GM10266 (cell line): ENCODE data around the gene MARCHF4.

Experiments
- DNase-seq: peaks from one replicate; pipeline ENCODE4 v3.0.0; 2012; ENCODE audit errors: extremely low spot score
- TF ChIP-seq, protein P1 (sequence below): IDR thresholded peaks from 2 replicates; pipeline ENCODE4 v1.5.1; 2012; ENCODE audit warnings: mild to moderate bottlenecking, low read depth; ENCODE audit not compliant: control insufficient read depth, insufficient read depth; ENCODE audit errors: missing control alignments

The MARCHF4 gene

DNA sequence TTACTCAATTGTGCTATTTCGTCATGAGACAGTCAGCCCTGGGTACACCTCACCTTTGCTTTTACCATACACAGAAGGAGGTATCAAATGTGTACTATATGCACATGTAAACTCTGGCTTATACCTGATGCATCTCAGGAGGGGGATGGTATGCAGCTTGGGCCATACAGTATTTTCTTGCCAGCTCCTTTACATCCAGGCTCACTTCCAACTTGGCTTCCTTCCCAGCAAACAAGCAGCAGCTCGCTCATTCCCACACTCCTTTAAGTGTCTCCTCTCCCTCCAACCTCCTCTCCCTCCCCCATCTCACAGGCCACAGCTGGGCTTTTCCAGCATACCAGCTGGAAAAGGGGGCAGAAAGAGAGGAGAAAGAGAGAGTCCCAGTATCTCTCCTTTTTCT, 9.6 kb downstream of the MARCHF4 start:
- TF ChIP-seq, protein P1, sequence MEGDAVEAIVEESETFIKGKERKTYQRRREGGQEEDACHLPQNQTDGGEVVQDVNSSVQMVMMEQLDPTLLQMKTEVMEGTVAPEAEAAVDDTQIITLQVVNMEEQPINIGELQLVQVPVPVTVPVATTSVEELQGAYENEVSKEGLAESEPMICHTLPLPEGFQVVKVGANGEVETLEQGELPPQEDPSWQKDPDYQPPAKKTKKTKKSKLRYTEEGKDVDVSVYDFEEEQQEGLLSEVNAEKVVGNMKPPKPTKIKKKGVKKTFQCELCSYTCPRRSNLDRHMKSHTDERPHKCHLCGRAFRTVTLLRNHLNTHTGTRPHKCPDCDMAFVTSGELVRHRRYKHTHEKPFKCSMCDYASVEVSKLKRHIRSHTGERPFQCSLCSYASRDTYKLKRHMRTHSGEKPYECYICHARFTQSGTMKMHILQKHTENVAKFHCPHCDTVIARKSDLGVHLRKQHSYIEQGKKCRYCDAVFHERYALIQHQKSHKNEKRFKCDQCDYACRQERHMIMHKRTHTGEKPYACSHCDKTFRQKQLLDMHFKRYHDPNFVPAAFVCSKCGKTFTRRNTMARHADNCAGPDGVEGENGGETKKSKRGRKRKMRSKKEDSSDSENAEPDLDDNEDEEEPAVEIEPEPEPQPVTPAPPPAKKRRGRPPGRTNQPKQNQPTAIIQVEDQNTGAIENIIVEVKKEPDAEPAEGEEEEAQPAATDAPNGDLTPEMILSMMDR: no peak
- no peak for DNase-seq

DNA sequence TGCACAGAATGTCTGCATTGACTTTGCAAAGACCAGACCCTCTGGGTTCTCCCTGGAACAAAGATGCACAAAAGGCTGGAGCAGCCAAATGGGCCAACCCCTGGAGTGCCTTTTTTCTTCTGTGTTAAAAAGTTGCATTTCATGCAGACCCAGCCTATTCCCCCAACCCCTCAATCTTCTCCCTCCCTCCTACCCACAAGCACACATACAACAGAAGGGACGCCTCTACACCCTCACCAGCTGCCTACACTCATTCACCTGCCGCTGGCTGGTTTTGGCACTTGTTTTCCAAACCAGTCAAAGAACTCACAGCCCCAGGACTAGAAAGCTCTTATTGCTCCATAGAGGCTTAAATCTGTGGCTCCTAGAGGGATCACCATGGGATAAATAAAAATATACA, 16.6 kb downstream of the MARCHF4 start:
- DNase-seq: no peak
- TF ChIP-seq, protein P1: no peak

DNA sequence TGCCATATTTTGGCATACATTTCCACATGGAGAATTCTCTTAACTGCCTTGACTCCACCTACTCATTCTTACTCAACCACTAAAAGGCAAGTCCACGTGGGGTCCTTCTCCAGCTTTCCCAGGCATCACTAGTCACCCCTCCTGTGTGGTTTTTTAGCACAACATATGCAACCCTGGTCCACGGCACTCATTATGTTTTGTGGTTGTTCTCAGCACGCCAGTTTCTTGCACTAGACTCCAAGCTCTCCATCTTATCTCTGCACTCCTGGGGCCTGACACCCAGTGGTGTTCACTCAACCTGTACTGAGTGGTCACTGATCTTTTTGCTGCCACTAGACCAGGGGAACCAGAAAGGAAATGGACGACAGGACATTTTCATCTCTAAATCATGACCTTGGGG, 18.0 kb downstream of the MARCHF4 start:
- TF ChIP-seq, protein P1: no peak
- DNase-seq: no peak

DNA sequence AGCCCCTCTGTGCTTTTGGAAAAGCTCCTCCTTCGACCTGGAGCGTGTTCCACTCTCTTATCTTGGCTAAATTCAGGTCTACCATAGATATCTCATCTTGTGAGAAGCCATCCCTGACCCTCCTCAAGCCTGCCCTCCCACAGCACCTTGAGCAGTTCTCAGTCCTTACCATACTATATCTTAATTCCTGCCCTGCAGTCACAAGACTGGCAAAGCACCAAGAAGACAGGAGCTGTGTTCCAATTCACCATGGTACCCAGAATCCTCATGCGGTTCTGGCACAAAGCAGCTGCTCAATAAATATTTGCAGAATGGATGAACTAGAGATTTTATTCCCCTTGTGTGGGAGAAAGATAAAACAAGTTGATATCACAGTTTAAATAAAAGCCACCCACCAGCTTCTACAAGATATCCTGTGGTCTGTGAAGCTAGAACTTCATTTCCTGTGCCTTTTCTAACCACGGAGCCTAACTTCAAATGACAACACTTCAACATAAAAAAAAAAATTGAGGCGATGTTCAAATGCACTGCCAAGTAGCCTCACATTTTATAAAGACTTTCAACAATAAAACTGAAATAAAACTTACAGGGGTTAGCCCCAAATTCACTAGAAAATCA, 19.5 kb downstream of the MARCHF4 start:
- no peak for DNase-seq
- TF ChIP-seq, protein P1: no peak

DNA sequence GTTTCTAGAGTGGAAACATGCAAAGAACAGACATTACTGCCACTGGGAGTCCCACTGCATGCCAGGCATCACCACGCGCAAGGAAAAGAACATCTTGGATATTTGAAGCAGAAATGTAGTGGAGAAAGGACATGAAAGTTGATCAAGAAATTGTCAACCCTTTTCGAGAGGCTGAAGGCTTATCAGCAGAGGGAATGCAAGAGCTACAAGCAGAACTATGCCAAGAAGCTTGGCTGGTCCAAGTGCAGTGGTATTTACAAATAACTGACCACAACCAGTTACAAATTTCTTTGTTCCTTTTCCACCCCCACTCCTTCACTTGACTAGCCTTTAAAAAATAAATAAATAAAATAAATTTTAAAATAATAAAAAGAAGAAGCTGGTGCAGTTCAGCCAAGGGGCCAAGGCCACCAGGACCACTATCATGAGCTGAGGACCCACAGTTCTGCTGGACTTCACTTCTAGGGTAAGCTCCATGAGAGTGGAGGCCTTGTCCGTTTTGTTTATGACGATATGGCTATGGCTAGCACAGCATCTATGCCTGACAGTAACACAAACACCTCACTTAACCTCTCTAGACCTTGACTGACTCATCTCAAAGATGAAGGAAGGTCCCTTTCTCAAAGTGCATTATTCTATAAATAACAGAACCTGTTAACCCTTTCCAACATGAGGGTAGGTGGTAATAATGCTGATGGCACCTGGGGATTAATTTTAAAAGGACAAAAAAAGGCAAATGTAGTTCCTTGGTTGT, 20.9 kb downstream of the MARCHF4 start:
- TF ChIP-seq, protein P1: no peak

DNA sequence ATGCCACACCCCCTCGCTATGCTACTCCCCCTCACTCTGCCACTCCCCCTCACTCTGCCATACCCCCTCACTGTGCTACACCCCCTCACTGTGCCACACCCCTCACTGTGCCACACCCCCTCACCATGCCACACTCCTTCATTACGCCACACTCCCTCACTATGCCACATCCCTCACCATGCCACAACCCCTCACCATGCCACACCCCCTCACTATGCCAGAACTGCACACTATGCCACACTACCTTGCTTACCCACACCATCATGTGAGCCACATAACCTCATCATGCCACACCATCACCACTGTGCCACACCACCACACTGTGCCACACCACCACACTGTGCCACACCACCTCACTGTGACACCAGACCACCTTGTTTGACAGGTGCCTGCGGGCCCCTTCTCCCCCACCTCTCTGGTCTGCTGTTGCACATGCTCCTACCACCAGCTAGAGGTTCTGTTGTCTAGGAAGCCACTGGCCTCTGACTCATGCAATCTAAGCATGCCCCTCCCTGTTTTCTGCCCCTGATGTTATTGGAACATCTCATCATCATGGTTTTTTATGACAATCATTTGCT, 22.0 kb downstream of the MARCHF4 start:
- TF ChIP-seq, protein P1: no peak
- DNase-seq: no peak

More for the DNA sequence above, 20.9 kb downstream of the MARCHF4 start:
- no peak for DNase-seq

DNA sequence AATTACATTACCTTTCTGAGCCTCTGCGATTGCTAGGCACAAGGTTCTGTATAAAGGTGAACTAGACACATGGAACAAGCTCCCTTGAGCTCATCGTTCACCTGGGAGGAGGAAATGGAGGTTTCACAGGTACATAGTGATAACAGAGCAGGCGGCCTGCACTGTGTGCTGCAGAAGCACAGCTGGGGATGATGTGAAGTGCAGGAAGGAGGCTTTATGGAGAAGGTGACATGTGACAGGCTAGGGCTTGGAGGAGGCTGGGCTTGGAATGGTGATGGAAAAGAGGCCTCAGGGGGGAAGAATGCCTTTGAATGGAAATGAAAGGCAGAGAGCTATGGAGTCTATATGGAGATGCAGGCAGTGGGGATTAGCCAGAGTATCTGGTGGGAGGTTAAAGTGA, 22.9 kb downstream of the MARCHF4 start:
- TF ChIP-seq, protein P1: no peak
- no peak for DNase-seq
